GM10266 (cell line): ENCODE data around the gene SMCR8.
"Not testable (repeated sequence)": the region's sequence is repeated elsewhere in the genome, so short reads cannot be mapped to it uniquely, and the experiment has no call there.

ENCODE experiments used
- DNase-seq: peaks from one replicate; pipeline ENCODE4 v3.0.0; 2012; ENCODE audit errors: extremely low spot score
- TF ChIP-seq, protein P1 (sequence below): IDR thresholded peaks from 2 replicates; pipeline ENCODE4 v1.5.1; 2012; ENCODE audit warnings: mild to moderate bottlenecking, low read depth; ENCODE audit not compliant: control insufficient read depth, insufficient read depth; ENCODE audit errors: missing control alignments

Gene SMCR8

GRCh38 chr17:18371455-18371854 is 56.4 kb downstream of the SMCR8 start:
- TF ChIP-seq, protein P1, sequence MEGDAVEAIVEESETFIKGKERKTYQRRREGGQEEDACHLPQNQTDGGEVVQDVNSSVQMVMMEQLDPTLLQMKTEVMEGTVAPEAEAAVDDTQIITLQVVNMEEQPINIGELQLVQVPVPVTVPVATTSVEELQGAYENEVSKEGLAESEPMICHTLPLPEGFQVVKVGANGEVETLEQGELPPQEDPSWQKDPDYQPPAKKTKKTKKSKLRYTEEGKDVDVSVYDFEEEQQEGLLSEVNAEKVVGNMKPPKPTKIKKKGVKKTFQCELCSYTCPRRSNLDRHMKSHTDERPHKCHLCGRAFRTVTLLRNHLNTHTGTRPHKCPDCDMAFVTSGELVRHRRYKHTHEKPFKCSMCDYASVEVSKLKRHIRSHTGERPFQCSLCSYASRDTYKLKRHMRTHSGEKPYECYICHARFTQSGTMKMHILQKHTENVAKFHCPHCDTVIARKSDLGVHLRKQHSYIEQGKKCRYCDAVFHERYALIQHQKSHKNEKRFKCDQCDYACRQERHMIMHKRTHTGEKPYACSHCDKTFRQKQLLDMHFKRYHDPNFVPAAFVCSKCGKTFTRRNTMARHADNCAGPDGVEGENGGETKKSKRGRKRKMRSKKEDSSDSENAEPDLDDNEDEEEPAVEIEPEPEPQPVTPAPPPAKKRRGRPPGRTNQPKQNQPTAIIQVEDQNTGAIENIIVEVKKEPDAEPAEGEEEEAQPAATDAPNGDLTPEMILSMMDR = no peak
- DNase-seq = no peak

DNA sequence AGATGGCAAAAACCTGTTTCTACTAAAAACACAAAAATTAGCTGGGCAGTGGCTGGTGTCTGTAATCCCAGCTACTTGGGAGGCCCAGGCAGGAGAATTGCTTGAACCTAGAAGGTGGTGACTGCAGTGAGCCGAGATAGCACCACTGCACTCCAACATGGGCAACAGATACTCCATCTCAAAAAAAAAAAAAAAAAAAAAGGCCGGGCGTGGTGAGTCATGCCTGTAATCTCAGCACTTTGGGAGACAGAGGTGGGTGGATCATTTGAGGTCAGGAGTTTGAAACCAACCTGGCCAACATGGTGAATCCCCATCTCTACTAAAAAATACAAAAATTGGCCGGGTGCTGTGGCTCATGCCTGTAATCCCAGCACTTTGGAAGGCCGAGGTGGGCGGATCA is 58.1 kb downstream of the SMCR8 start:
- DNase-seq = not testable (repeated sequence)

DNA sequence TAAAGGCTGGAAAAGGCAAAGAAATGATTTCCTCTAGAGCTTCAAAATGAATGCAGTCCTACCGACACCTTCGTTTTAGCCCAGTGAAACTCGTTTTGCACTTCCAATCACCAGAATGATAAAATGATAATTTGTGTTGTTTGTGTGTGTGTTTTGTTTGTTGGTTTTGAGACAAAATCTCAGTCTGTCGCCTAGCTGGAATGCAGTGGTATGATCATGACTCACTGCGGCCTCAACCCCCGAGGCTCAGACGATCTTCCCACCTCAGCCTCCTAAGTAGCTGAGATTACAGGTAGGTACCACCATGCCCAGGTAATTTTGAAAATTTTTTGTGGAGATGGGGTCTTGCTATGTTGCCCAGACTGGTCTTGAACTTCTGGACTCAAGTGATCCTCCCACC is 59.1 kb downstream of the SMCR8 start:
- TF ChIP-seq, protein P1 = no peak
- no peak for DNase-seq
